GM08714 (cell line): Measurements from ENCODE around the gene ETS1.

Source experiments
- H3K4me3 ChIP-seq: fragments of 200-500 bp; sonication (Bioruptor generic); 2 replicates; pipeline ENCODE4 v1.5.1; 2014; ENCODE audit warnings: mild to moderate bottlenecking, low read length, inconsistent platforms
- ZNF274 ChIP-seq: IDR thresholded peaks from 2 replicates; pipeline ENCODE4 v1.6.1; 2012; ENCODE audit warnings: mild to moderate bottlenecking, low read depth, low read length

Gene ETS1

DNA sequence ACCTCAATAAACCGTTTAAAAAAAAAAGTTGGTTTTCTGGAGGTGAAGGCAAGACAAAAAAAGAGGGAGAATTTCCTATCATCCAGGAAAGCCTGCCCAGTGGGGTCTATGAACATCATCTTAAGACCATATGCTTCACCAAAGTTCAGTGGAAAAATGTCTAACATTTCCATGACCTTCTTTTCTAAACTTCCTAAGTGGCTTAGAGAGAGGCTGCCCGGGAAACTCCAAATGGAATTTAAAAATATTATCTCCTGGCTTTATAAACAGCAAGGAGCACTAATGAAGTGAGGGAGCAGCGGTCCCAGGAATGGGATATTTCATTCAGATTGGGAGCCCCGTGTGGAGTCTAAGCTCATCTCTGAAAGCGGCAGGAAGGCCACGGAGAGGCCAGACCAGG is 46.9 kb downstream of the ETS1 start:
- no peak overlapping the region for H3K4me3 ChIP-seq
- no peak for TF ChIP-seq ZNF274

DNA sequence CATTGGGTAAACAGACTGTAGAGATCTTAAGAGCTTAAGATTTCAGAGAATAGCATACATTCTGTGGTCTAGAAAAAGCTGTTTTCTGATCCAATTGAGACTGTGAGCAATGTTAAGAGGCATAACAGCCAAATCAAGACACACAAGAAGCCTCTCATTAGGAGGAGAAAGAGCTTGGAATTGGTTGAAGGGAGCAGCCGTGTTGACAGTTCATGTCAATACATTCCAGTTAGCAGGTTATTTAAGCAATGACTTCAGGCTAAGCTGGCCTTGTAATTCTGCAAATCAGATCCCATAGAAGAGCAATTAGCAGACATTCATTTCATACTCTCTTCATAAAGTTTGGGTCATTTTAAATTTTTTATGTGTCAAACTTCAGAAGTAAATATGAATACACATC is 50.9 kb downstream of the ETS1 start:
- no peak for TF ChIP-seq ZNF274
- H3K4me3 ChIP-seq = no peak overlapping the region

DNA sequence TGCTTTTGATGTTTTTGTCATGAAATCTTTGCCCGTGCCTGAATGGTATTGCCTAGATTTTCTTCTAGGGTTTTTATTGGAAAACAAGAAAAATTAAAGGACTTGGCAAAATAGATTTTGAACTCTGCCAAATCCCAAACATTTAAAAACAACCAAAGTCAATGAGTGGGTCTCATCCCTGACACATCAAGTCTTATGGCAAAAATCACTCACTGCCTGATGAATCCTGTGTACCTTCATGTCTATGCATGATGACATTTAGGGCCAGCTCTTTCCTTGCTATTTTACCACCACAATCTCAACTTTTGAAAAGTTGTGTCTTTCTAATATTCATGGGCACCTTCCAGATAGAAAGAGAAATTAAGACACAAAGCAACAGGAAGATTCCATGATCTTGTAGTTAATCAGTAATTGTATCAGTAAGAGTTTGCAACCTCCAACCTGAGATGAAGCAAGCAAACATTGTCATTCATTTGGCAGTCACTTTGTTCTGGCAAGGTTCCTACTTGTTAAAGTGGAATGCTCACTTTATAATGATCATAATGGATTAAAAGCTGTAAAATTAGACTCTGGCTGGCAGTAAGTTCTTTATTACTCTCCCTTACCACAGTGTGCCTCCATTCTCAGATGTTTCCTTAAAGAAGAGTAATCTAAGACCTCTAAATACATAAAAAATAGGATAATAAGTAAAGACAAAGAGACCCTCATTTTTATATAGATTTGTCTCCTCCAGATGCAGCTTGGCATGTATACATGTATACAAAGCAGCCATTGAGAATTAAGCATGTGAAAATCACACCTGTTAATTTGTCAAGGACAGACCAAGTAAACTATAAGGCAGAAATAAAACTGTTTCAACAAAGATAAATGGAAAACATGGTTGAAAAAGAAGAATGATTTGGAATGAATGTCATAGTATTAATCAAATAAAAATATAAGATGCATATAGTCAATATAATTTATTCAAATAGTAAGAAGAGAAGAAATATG is 51.6 kb downstream of the ETS1 start:
- H3K4me3 ChIP-seq = no peak overlapping the region
- no peak for TF ChIP-seq ZNF274

GRCh38 chr11:128533472-128533871 is 53.9 kb downstream of the ETS1 start:
- TF ChIP-seq ZNF274 = no peak
- no peak overlapping the region for H3K4me3 ChIP-seq

- H3K4me3 ChIP-seq = no peak overlapping the region
- TF ChIP-seq ZNF274 = no peak
These were observed 54.7 kb downstream of the ETS1 start for GRCh38 chr11:128532572-128533091.

- TF ChIP-seq ZNF274 = no peak
- H3K4me3 ChIP-seq = no peak overlapping the region
These were observed 55.3 kb downstream of the ETS1 start for GRCh38 chr11:128532016-128532571.

GRCh38 chr11:128531588-128531987 is 55.8 kb downstream of the ETS1 start:
- no peak for TF ChIP-seq ZNF274
- H3K4me3 ChIP-seq = no peak overlapping the region

GRCh38 chr11:128530118-128531074 is 57.0 kb downstream of the ETS1 start:
- TF ChIP-seq ZNF274 = no peak
- H3K4me3 ChIP-seq = no peak overlapping the region

- no peak for TF ChIP-seq ZNF274
- no peak overlapping the region for H3K4me3 ChIP-seq
These were observed 59.1 kb downstream of the ETS1 start for GRCh38 chr11:128528294-128528693.

DNA sequence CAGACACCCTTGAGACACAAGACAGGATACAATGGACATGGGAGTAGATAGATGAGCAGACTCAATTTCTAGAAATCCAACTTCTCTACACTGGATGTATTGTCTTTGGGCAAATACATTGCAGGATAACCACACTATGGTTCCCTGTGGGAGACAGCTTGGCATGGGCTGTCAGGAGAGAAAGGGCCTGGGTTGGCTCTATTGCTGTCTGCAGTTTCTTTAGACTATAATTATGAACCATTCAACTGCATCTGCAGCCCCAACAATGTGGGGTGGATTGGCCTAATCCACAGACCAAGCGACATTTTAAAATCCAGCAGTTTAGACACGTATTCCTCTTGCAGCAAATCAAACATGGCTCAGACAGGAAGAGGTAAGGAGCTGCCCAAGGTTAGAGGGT is 60.3 kb downstream of the ETS1 start:
- no peak overlapping the region for H3K4me3 ChIP-seq
- no peak for TF ChIP-seq ZNF274

DNA sequence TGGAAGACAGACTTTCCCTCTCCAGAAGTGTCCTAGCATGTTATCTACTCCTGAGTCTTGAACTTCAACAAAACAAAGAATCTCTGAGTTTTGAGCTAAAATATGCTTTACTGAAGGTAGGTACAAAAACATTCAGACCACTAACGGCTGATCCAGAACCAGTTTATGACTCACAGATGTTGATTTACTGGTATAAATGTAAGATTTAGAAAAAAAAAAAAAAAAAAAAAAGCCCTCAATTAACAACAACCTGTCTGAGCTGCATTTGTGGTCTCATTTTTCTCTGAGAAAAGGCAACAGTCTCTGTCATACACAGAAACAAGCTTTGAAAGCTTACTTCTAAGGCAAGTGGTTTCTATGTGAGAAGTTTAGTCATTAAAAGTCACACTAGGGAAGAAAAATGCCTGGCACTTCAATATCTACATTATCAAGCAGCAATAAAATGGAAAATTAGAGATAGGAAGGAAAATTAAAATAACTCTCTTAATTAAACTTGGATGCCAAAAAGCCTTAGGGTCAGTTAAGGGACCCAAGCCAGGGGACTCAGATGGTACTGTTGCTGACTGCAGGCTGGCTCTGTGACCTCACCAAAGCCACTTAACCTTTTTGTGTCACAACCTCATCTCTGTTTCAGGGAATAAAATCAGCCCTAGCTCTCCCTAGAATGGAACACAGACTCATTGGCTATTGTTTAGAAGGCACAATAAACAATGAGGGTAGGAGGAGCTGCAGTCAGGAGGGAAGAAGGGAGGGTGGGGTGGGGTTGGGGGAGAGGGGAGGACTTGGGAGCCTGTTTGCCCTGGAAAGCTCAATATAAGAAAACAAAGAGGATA is 61.7 kb downstream of the ETS1 start:
- H3K4me3 ChIP-seq = no peak overlapping the region
- no peak for TF ChIP-seq ZNF274

GRCh38 chr11:128524172-128524571 is 63.2 kb downstream of the ETS1 start:
- H3K4me3 ChIP-seq = no peak overlapping the region
- no peak for TF ChIP-seq ZNF274

- TF ChIP-seq ZNF274 = no peak
- no peak overlapping the region for H3K4me3 ChIP-seq
These were observed 63.7 kb downstream of the ETS1 start for GRCh38 chr11:128523641-128524040.
